ENCODE data around the gene POMT1. TPM values are rescaled to one million over a fixed set of nuclear protein-coding genes. Genes with fewer than 3 reads are reported as not detected.

The POMT1 gene
- total and polyA plus RNA-seq, 4 donors, result 11.9 to 28.3 (median 23.1) TPM

DNA sequence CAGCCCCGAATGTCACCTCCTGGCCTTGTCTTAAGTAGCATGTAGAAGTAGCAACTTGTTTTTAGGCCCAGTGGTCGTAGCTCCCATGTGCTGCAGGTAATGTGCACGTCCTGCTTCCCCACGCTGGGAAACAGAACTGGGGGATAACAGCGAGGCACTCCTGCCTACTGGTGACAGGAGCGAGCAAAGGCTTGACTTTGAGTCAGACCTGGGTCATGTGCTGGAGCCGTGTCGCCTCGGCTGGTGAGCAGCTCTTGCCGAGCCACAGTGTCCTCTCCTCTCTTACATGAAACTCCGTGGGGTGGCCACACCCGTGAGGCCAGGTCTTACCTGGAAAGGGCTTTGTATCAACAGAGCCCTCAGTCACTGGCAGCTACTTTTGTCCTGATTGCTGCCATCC lies 17.5 kb upstream of the POMT1 start:
- Histone ChIP-seq H3K9ac (ENCODE audit: insufficient read depth in 1 of 2, low read length in 2 of 2) (no peak overlapping the region), H3K27me3 (ENCODE audit: control insufficient read depth in 3 of 3, insufficient read depth in 3 of 3, low read length in 2 of 3) (no peaks in the 10 kb centered on the region), H3K27ac (ENCODE audit: low read depth in 1 of 2, low read length in 1 of 2) (no peak overlapping the region), H3K9me3 (ENCODE audit: control insufficient read depth in 4 of 4, insufficient read depth in 3 of 4, low read length in 3 of 4) (no peaks in the 10 kb centered on the region), H3K4me3 (no peak overlapping the region), H3K4me1 (ENCODE audit: control insufficient read depth in 5 of 5, insufficient read depth in 5 of 5, low read length in 5 of 5) (no peaks in the 10 kb centered on the region), H3K36me3 (ENCODE audit: control insufficient read depth in 4 of 4, insufficient read depth in 4 of 4, low read length in 4 of 4) (peaks cover 15 to 91% (median 77%) of the 10 kb centered on the region in 4 donors)
- 91 to 97% methylated on average over 12 of the region's 12 CpGs for WGBS, 2 donors
- ATAC-seq (ENCODE audit: insufficient read depth, low FRiP score), result no peak
- no peak for DNase-seq
- TF ChIP-seq, protein P1, sequence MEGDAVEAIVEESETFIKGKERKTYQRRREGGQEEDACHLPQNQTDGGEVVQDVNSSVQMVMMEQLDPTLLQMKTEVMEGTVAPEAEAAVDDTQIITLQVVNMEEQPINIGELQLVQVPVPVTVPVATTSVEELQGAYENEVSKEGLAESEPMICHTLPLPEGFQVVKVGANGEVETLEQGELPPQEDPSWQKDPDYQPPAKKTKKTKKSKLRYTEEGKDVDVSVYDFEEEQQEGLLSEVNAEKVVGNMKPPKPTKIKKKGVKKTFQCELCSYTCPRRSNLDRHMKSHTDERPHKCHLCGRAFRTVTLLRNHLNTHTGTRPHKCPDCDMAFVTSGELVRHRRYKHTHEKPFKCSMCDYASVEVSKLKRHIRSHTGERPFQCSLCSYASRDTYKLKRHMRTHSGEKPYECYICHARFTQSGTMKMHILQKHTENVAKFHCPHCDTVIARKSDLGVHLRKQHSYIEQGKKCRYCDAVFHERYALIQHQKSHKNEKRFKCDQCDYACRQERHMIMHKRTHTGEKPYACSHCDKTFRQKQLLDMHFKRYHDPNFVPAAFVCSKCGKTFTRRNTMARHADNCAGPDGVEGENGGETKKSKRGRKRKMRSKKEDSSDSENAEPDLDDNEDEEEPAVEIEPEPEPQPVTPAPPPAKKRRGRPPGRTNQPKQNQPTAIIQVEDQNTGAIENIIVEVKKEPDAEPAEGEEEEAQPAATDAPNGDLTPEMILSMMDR (IDR thresholded peaks at IDR 0.05; ENCODE audit: control extremely low read depth, extremely low read depth), result no peak

DNA sequence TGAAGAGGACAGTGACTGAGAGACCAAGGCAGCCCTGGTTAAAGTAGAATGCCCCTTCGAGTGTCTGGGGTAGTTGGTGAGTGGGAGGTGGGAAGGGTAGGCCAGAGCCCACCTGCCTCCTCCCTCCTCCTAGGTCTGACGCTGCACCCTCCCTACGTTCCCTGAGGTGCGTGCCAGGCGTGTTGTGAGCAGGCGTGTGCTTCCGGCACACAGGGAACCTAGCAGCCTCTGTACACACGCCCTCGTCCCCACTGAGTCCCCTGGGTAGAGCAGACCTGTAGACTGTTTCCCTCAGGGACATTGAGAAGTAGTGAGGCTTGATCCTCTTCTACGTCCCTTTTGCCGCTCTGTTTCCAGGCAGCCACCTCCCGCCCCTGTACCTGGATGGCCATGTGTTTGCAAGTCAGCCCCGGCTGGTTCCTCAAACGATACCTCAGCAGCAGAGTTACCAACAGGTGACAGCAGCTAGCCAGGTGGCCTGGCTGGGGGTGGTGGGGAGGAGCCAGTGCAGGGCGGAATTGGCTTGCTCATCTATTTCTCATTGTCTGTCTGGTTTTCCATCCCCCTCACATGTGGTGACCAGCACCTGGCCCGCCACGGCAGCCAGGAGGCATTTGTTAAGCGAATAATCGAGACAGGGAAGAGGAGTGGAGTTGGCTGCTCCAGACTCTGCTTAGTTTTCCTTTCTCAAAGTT lies 16.8 kb upstream of the POMT1 start:
- Histone ChIP-seq H3K4me1 (ENCODE audit: control insufficient read depth in 5 of 5, insufficient read depth in 5 of 5, low read length in 5 of 5) (no peaks in the 10 kb centered on the region), H3K27ac (ENCODE audit: low read depth in 1 of 2, low read length in 1 of 2) (no peak overlapping the region), H3K27me3 (ENCODE audit: control insufficient read depth in 3 of 3, insufficient read depth in 3 of 3, low read length in 2 of 3) (no peaks in the 10 kb centered on the region), H3K9ac (ENCODE audit: insufficient read depth in 1 of 2, low read length in 2 of 2) (no peak overlapping the region), H3K9me3 (ENCODE audit: control insufficient read depth in 4 of 4, insufficient read depth in 3 of 4, low read length in 3 of 4) (no peaks in the 10 kb centered on the region), H3K36me3 (ENCODE audit: control insufficient read depth in 4 of 4, insufficient read depth in 4 of 4, low read length in 4 of 4) (peaks cover 12 to 95% (median 76%) of the 10 kb centered on the region in 4 donors), H3K4me3 (no peak overlapping the region)
- TF ChIP-seq, protein P1 (IDR thresholded peaks at IDR 0.05; ENCODE audit: control extremely low read depth, extremely low read depth), result no peak
- DNase-seq (no peak), ATAC-seq (ENCODE audit: insufficient read depth, low FRiP score) (no peak)
- 89 to 92% methylated on average over 19 of the region's 19 CpGs for WGBS, 2 donors

DNA sequence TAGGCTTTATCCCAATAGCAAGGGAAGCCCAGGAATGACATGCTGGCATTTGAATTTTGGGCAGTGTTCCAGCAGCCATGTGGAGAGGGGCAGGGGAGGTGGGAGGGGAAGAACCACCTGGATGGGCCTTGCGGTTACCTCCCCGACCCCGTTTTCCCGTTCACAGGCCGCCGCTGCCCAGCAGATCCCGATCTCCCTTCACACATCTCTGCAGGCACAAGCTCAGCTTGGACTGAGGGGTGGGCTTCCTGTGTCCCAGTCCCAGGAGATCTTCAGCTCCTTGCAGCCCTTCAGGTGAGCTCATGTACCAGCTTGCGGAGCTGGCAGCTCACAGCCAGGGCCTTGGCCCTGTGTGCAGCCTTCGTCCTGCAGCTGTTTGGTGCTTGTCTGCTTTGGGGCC lies 15.7 kb upstream of the POMT1 start:
- no peaks in the 10 kb centered on the region for H3K9me3 ChIP-seq (ENCODE audit: control insufficient read depth in 4 of 4, insufficient read depth in 3 of 4, low read length in 3 of 4)
- no peak overlapping the region for H3K9ac ChIP-seq (ENCODE audit: insufficient read depth in 1 of 2, low read length in 2 of 2)
- DNase-seq (no peak), ATAC-seq (ENCODE audit: insufficient read depth, low FRiP score) (no peak)
- no peaks in the 10 kb centered on the region for H3K27me3 ChIP-seq (ENCODE audit: control insufficient read depth in 3 of 3, insufficient read depth in 3 of 3, low read length in 2 of 3)
- H3K27ac ChIP-seq (ENCODE audit: low read depth in 1 of 2, low read length in 1 of 2), result no peak overlapping the region
- TF ChIP-seq, protein P1 (IDR thresholded peaks at IDR 0.05; ENCODE audit: control extremely low read depth, extremely low read depth), result no peak
- H3K4me1 ChIP-seq (ENCODE audit: control insufficient read depth in 5 of 5, insufficient read depth in 5 of 5, low read length in 5 of 5), result no peaks in the 10 kb centered on the region
- no peak overlapping the region for H3K4me3 ChIP-seq
- WGBS, 2 donors, result 91 to 92% methylated on average over 9 of the region's 9 CpGs
- H3K36me3 ChIP-seq (ENCODE audit: control insufficient read depth in 4 of 4, insufficient read depth in 4 of 4, low read length in 4 of 4), result peaks cover 12 to 97% (median 76%) of the 10 kb centered on the region in 4 donors

DNA sequence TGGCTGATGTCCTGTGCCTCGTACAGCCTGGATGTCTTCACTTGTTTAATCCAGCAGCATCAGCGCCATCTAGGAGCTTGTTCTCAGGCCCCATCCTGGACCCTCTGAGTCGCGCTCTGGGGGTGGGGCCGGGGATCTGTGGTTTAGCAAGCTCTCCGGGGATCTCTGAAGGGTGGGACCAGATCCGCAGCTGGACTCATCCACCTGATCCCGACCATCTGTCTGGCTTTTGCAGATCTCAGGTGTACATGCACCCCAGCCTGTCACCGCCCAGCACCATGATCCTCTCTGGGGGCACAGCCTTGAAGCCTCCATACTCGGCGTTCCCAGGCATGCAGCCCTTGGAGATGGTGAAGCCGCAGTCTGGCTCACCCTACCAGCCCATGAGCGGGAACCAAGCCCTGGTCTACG lies 15.1 kb upstream of the POMT1 start:
- Histone ChIP-seq H3K4me1 (ENCODE audit: control insufficient read depth in 5 of 5, insufficient read depth in 5 of 5, low read length in 5 of 5) (no peaks in the 10 kb centered on the region), H3K9ac (ENCODE audit: insufficient read depth in 1 of 2, low read length in 2 of 2) (no peak overlapping the region), H3K36me3 (ENCODE audit: control insufficient read depth in 4 of 4, insufficient read depth in 4 of 4, low read length in 4 of 4) (peaks cover 17 to 97% (median 76%) of the 10 kb centered on the region in 4 donors), H3K4me3 (no peak overlapping the region), H3K9me3 (ENCODE audit: control insufficient read depth in 4 of 4, insufficient read depth in 3 of 4, low read length in 3 of 4) (no peaks in the 10 kb centered on the region), H3K27ac (ENCODE audit: low read depth in 1 of 2, low read length in 1 of 2) (no peak overlapping the region), H3K27me3 (ENCODE audit: control insufficient read depth in 3 of 3, insufficient read depth in 3 of 3, low read length in 2 of 3) (no peaks in the 10 kb centered on the region)
- no peak for ATAC-seq (ENCODE audit: insufficient read depth, low FRiP score)
- DNase-seq, result no peak
- TF ChIP-seq, protein P1 (IDR thresholded peaks at IDR 0.05; ENCODE audit: control extremely low read depth, extremely low read depth), result no peak
- WGBS, 2 donors, result 89% methylated on average over 14 of the region's 14 CpGs
